HEK293 (cell line): ENCODE measurements around the gene TUBB8.

ENCODE experiments used
- CTCF ChIA-PET: fragments of 350-600 bp; formaldehyde crosslinking; extraction: SDS; loops from one replicate; lab custom pipeline; 2021; ENCODE audit warnings: antibody characterized with exemption; lab: Yijun Ruan, JAX
- POLR2A ChIA-PET: fragments of 300-600 bp; formaldehyde crosslinking; extraction: SDS; loops from one replicate; lab custom pipeline; 2020; ENCODE audit warnings: antibody characterized with exemption, inconsistent platforms; lab: Yijun Ruan, JAX
- H3K27ac ChIP-seq: fragments of 200-500 bp; sonication (Bioruptor generic); 2 replicates; pipeline ENCODE4 v1.5.1; 2014; ENCODE audit warnings: low read depth, low read length, control low read depth, inconsistent platforms; ENCODE audit errors: extremely low read depth
- H3K36me3 ChIP-seq, 2 experiments: fragments of 200-500 bp in 1 of 2; sonication (Bioruptor generic) in 1 of 2; 1 replicate in 1 of 2; 2 replicates in 1 of 2; pipeline ENCODE4 v1.5.1; 2014 to 2017; ENCODE audit warnings: inconsistent platforms in 2 of 2, low read length in 2 of 2; ENCODE audit not compliant: control insufficient read depth in 2 of 2, insufficient read depth in 1 of 2
- H3K4me1 ChIP-seq: fragments of 200-500 bp; sonication (Bioruptor generic); 2 replicates; pipeline ENCODE4 v1.5.1; 2014; ENCODE audit warnings: mild to moderate bottlenecking, low read length, inconsistent platforms; ENCODE audit not compliant: control insufficient read depth, insufficient read depth
- H3K4me3 ChIP-seq: 2 replicates; pipeline ENCODE4 v1.5.1; 2011; ENCODE audit warnings: low read depth, mild to moderate bottlenecking, control low read depth, low read length, moderate library complexity
- H3K9me3 ChIP-seq: fragments of 200-500 bp; sonication (Bioruptor generic); 2 replicates; pipeline ENCODE4 v1.5.1; 2014; ENCODE audit warnings: low read depth, low read length, inconsistent platforms; ENCODE audit not compliant: control insufficient read depth, insufficient read depth
- BCL11B ChIP-seq: fragments of 450-650 bp; formaldehyde crosslinking; IDR thresholded peaks from 2 replicates; pipeline ENCODE4 v1.5.1; 2016; ENCODE audit warnings: low read depth, missing biosample characterization, missing genetic modification characterization
- FEZF1 ChIP-seq: fragments of 450-650 bp; formaldehyde crosslinking; IDR thresholded peaks from 2 replicates; pipeline ENCODE4 v1.5.1; 2016; ENCODE audit warnings: missing biosample characterization, missing genetic modification characterization
- GFI1B ChIP-seq: fragments of 450-650 bp; formaldehyde crosslinking; IDR thresholded peaks from 2 replicates; pipeline ENCODE4 v1.5.1; 2016; ENCODE audit warnings: missing biosample characterization, missing genetic modification characterization
- GLI4 ChIP-seq: fragments of 450-650 bp; formaldehyde crosslinking; IDR thresholded peaks from 2 replicates; pipeline ENCODE4 v1.5.1; 2016; ENCODE audit warnings: missing biosample characterization, missing genetic modification characterization
- HOXC10 ChIP-seq: sonication (generic); formaldehyde crosslinking; IDR thresholded peaks from 2 replicates; pipeline ENCODE4 v1.8.1; 2023; ENCODE audit warnings: mild to moderate bottlenecking, missing genetic modification reagents
- KLF9 ChIP-seq: fragments of 450-650 bp; formaldehyde crosslinking; IDR thresholded peaks from 2 replicates; pipeline ENCODE4 v1.5.1; 2016; ENCODE audit warnings: missing biosample characterization, missing genetic modification characterization, low read depth
- ZBTB48 ChIP-seq: fragments of 450-650 bp; formaldehyde crosslinking; IDR thresholded peaks from 2 replicates; pipeline ENCODE4 v1.5.1; 2016; ENCODE audit warnings: missing biosample characterization, missing genetic modification characterization
- ZFP3 ChIP-seq: fragments of 450-650 bp; formaldehyde crosslinking; IDR thresholded peaks from 2 replicates; pipeline ENCODE4 v1.5.1; 2016; ENCODE audit warnings: low read depth, missing biosample characterization, missing genetic modification characterization
- ZNF112 ChIP-seq: fragments of 450-650 bp; formaldehyde crosslinking; IDR thresholded peaks from 2 replicates; pipeline ENCODE4 v1.5.0; 2017; ENCODE audit warnings: missing biosample characterization, missing genetic modification characterization
- ZNF132 ChIP-seq: fragments of 450-650 bp; formaldehyde crosslinking; IDR thresholded peaks from 2 replicates; pipeline ENCODE4 v1.5.1; 2017; ENCODE audit warnings: missing biosample characterization, missing genetic modification characterization, borderline replicate concordance
- ZNF211 ChIP-seq: fragments of 450-650 bp; formaldehyde crosslinking; IDR thresholded peaks from 2 replicates; pipeline ENCODE4 v1.5.1; 2016; ENCODE audit warnings: low read depth, missing biosample characterization, missing genetic modification characterization
- ZNF266 ChIP-seq: fragments of 450-650 bp; formaldehyde crosslinking; IDR thresholded peaks from 2 replicates; pipeline ENCODE4 v1.5.1; 2016; ENCODE audit warnings: missing biosample characterization, missing genetic modification characterization, low read depth
- ZNF521 ChIP-seq: fragments of 450-650 bp; formaldehyde crosslinking; IDR thresholded peaks from 2 replicates; pipeline ENCODE4 v1.5.1; 2017; ENCODE audit warnings: missing biosample characterization, mild to moderate bottlenecking, missing genetic modification characterization
- ZNF530 ChIP-seq: fragments of 450-650 bp; formaldehyde crosslinking; IDR thresholded peaks from 2 replicates; pipeline ENCODE4 v1.5.1; 2016; ENCODE audit warnings: low read depth, missing biosample characterization, missing genetic modification characterization
- ZNF544 ChIP-seq: fragments of 450-650 bp; formaldehyde crosslinking; IDR thresholded peaks from 2 replicates; pipeline ENCODE4 v1.5.0; 2017; ENCODE audit warnings: missing biosample characterization, missing genetic modification characterization
- ZNF585B ChIP-seq: fragments of 450-650 bp; formaldehyde crosslinking; IDR thresholded peaks from 2 replicates; pipeline ENCODE4 v1.5.1; 2016; ENCODE audit warnings: missing biosample characterization, missing genetic modification characterization
- ZNF670 ChIP-seq: fragments of 450-650 bp; formaldehyde crosslinking; IDR thresholded peaks from 2 replicates; pipeline ENCODE4 v1.5.1; 2016; ENCODE audit warnings: missing biosample characterization, missing genetic modification characterization, low read depth
- TF ChIP-seq, protein P1 (sequence below): fragments of 450-650 bp; formaldehyde crosslinking; IDR thresholded peaks from 2 replicates; pipeline ENCODE4 v1.5.0; 2017; ENCODE audit warnings: missing biosample characterization, missing genetic modification characterization, borderline replicate concordance
- TF ChIP-seq, protein P2 (sequence below): fragments of 450-650 bp; IDR thresholded peaks from 2 replicates; pipeline ENCODE4 v1.5.1; 2018; ENCODE audit warnings: missing biosample characterization, missing genetic modification characterization
- TF ChIP-seq, protein P3 (sequence below): fragments of 450-650 bp; formaldehyde crosslinking; IDR thresholded peaks from 2 replicates; pipeline ENCODE4 v1.5.1; 2016; ENCODE audit warnings: missing biosample characterization, missing genetic modification characterization
- TF ChIP-seq, protein P4 (sequence below): fragments of 450-650 bp; formaldehyde crosslinking; IDR thresholded peaks from 2 replicates; pipeline ENCODE4 v1.5.1; 2016; ENCODE audit warnings: missing biosample characterization, missing genetic modification characterization
- TF ChIP-seq, protein P5 (sequence below): fragments of 450-650 bp; formaldehyde crosslinking; IDR thresholded peaks from 2 replicates; pipeline ENCODE4 v1.5.1; 2016; ENCODE audit warnings: missing biosample characterization, missing genetic modification characterization

Gene TUBB8

DNA sequence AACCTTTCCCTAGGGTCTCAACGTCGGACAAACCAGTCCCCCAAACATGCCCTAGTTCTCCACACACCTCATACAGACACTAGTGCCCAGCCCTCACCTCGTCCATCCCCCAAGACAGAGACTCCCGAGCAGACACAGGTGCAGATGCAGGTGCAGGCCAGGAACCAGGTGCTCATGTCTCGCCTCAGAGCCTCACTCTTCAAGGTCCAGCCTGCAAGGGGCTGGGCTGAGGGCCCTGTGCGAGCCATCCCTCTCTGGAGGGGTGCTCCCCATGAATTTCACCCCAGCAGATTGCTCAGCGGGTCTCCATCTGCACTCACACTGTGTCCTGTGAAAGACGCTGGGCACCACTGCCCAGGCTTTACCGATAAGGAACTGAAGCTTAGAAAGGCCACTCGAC, 36.9 kb upstream of the TUBB8 start:
- Histone ChIP-seq H3K9me3 (no peaks in the 10 kb centered on the region), H3K27ac (no peak overlapping the region), H3K4me1 (no peaks in the 10 kb centered on the region), H3K4me3 (no peak overlapping the region), H3K36me3 (no peaks in the 10 kb centered on the region)
- ChIA-PET CTCF (no interaction called here), POLR2A (no interaction called here)
- TF ChIP-seq, protein P1, sequence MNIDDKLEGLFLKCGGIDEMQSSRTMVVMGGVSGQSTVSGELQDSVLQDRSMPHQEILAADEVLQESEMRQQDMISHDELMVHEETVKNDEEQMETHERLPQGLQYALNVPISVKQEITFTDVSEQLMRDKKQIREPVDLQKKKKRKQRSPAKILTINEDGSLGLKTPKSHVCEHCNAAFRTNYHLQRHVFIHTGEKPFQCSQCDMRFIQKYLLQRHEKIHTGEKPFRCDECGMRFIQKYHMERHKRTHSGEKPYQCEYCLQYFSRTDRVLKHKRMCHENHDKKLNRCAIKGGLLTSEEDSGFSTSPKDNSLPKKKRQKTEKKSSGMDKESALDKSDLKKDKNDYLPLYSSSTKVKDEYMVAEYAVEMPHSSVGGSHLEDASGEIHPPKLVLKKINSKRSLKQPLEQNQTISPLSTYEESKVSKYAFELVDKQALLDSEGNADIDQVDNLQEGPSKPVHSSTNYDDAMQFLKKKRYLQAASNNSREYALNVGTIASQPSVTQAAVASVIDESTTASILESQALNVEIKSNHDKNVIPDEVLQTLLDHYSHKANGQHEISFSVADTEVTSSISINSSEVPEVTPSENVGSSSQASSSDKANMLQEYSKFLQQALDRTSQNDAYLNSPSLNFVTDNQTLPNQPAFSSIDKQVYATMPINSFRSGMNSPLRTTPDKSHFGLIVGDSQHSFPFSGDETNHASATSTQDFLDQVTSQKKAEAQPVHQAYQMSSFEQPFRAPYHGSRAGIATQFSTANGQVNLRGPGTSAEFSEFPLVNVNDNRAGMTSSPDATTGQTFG = no peak
- no peak for TF ChIP-seq ZNF266
- TF ChIP-seq ZBTB48 (tag by site-specific recombination) = no peak
- TF ChIP-seq KLF9 = no peak
- TF ChIP-seq FEZF1 = no peak
- no peak for TF ChIP-seq HOXC10 (CRISPR knock-in tag)
- no peak for TF ChIP-seq ZNF670
- TF ChIP-seq, protein P2, sequence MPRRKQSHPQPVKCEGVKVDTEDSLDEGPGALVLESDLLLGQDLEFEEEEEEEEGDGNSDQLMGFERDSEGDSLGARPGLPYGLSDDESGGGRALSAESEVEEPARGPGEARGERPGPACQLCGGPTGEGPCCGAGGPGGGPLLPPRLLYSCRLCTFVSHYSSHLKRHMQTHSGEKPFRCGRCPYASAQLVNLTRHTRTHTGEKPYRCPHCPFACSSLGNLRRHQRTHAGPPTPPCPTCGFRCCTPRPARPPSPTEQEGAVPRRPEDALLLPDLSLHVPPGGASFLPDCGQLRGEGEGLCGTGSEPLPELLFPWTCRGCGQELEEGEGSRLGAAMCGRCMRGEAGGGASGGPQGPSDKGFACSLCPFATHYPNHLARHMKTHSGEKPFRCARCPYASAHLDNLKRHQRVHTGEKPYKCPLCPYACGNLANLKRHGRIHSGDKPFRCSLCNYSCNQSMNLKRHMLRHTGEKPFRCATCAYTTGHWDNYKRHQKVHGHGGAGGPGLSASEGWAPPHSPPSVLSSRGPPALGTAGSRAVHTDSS (tag by site-specific recombination) = no peak
- TF ChIP-seq BCL11B (tag by site-specific recombination) = no peak

DNA sequence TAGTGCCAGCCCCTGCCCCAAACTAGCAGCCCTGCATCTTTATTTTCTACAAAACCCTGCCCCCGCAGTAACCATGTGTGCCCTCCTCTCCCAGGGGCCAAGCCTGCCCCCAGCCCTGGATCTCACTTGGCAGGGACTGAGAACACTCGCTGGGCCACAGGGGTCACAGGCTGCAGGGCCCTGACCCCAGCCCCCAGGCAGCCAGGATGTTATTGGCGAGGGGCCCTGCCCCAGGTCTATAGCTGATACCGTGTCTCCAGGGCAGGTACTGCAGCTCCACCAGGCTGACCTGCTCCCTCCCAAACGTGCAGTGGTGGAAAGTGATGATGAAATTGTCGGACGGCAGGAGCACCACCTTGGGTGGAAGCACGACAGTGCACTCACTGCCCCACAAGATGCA, 35.9 kb upstream of the TUBB8 start:
- TF ChIP-seq ZNF132 (no peak), ZNF530 (tag by site-specific recombination) (no peak), ZFP3 (tag by site-specific recombination) (no peak), ZNF585B (tag by site-specific recombination) (no peak), ZNF112 (no peak), ZNF211 (tag by site-specific recombination) (no peak), ZNF521 (no peak), ZNF544 (no peak), GFI1B (tag by site-specific recombination) (no peak), GLI4 (tag by site-specific recombination) (no peak)
- TF ChIP-seq, protein P3, sequence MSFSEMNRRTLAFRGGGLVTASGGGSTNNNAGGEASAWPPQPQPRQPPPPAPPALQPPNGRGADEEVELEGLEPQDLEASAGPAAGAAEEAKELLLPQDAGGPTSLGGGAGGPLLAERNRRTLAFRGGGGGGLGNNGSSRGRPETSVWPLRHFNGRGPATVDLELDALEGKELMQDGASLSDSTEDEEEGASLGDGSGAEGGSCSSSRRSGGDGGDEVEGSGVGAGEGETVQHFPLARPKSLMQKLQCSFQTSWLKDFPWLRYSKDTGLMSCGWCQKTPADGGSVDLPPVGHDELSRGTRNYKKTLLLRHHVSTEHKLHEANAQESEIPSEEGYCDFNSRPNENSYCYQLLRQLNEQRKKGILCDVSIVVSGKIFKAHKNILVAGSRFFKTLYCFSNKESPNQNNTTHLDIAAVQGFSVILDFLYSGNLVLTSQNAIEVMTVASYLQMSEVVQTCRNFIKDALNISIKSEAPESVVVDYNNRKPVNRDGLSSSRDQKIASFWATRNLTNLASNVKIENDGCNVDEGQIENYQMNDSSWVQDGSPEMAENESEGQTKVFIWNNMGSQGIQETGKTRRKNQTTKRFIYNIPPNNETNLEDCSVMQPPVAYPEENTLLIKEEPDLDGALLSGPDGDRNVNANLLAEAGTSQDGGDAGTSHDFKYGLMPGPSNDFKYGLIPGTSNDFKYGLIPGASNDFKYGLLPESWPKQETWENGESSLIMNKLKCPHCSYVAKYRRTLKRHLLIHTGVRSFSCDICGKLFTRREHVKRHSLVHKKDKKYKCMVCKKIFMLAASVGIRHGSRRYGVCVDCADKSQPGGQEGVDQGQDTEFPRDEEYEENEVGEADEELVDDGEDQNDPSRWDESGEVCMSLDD (tag by site-specific recombination) = no peak
- TF ChIP-seq, protein P4, sequence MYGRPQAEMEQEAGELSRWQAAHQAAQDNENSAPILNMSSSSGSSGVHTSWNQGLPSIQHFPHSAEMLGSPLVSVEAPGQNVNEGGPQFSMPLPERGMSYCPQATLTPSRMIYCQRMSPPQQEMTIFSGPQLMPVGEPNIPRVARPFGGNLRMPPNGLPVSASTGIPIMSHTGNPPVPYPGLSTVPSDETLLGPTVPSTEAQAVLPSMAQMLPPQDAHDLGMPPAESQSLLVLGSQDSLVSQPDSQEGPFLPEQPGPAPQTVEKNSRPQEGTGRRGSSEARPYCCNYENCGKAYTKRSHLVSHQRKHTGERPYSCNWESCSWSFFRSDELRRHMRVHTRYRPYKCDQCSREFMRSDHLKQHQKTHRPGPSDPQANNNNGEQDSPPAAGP (tag by site-specific recombination) = no peak
- TF ChIP-seq, protein P5, sequence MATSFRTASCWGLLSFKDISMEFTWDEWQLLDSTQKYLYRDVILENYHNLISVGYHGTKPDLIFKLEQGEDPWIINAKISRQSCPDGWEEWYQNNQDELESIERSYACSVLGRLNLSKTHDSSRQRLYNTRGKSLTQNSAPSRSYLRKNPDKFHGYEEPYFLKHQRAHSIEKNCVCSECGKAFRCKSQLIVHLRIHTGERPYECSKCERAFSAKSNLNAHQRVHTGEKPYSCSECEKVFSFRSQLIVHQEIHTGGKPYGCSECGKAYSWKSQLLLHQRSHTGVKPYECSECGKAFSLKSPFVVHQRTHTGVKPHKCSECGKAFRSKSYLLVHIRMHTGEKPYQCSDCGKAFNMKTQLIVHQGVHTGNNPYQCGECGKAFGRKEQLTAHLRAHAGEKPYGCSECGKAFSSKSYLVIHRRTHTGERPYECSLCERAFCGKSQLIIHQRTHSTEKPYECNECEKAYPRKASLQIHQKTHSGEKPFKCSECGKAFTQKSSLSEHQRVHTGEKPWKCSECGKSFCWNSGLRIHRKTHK (tag by site-specific recombination) = no peak
- CTCF ChIA-PET = no interaction called here

More for the DNA sequence above, 35.9 kb upstream of the TUBB8 start:
- no peak overlapping the region for H3K4me3 ChIP-seq
- no peak overlapping the region for H3K27ac ChIP-seq
- no peaks in the 10 kb centered on the region for H3K36me3 ChIP-seq
- H3K4me1 ChIP-seq = no peaks in the 10 kb centered on the region
- POLR2A ChIA-PET = no interaction called here
- no peaks in the 10 kb centered on the region for H3K9me3 ChIP-seq
